LNCAP (cell line): Measurements from ENCODE around the gene SIX5.

Source experiments
- TF ChIP-seq, protein P1 (sequence below): fragments of 450-650 bp; IDR thresholded peaks from 2 replicates; pipeline ENCODE4 v1.5.1; 2017; ENCODE audit warnings: mild to moderate bottlenecking

The SIX5 gene

GRCh38 chr19:45764945-45765701 lies 3.9 kb downstream of the SIX5 start:
- TF ChIP-seq, protein P1, sequence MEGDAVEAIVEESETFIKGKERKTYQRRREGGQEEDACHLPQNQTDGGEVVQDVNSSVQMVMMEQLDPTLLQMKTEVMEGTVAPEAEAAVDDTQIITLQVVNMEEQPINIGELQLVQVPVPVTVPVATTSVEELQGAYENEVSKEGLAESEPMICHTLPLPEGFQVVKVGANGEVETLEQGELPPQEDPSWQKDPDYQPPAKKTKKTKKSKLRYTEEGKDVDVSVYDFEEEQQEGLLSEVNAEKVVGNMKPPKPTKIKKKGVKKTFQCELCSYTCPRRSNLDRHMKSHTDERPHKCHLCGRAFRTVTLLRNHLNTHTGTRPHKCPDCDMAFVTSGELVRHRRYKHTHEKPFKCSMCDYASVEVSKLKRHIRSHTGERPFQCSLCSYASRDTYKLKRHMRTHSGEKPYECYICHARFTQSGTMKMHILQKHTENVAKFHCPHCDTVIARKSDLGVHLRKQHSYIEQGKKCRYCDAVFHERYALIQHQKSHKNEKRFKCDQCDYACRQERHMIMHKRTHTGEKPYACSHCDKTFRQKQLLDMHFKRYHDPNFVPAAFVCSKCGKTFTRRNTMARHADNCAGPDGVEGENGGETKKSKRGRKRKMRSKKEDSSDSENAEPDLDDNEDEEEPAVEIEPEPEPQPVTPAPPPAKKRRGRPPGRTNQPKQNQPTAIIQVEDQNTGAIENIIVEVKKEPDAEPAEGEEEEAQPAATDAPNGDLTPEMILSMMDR: no peak

- TF ChIP-seq, protein P1: no peak
Observed at GRCh38 chr19:45764475-45764874, 4.6 kb downstream of the SIX5 start.

DNA sequence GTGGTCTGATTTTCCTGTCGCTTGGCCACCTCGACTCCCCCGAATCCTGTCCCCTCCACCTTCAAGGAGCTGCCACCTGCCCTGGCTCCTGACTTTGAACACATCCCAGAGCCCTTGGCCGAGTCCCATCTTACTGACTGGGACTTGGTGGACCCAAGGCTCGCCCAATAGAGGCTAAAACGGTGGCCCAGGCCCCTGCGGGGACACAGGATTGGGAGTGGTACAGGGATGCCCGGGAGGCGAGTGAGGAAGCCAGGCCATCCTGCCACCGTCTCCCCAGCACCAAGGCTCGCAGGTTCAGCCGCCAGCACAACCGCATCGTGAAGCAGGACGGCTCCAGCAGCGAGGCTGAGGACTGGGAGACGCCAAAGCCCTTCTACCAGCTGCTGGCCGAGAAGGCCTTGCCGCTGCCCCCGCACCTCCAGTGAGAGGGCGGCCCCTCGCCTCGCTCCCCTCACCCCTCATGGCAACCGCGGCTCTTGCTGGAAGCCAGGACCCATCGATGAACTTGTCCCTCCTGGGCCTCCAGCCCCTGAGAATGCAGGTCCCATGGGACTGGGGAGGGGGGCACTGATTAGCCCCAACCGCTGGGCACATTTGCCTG lies 5.3 kb downstream of the SIX5 start:
- TF ChIP-seq, protein P1: no peak

DNA sequence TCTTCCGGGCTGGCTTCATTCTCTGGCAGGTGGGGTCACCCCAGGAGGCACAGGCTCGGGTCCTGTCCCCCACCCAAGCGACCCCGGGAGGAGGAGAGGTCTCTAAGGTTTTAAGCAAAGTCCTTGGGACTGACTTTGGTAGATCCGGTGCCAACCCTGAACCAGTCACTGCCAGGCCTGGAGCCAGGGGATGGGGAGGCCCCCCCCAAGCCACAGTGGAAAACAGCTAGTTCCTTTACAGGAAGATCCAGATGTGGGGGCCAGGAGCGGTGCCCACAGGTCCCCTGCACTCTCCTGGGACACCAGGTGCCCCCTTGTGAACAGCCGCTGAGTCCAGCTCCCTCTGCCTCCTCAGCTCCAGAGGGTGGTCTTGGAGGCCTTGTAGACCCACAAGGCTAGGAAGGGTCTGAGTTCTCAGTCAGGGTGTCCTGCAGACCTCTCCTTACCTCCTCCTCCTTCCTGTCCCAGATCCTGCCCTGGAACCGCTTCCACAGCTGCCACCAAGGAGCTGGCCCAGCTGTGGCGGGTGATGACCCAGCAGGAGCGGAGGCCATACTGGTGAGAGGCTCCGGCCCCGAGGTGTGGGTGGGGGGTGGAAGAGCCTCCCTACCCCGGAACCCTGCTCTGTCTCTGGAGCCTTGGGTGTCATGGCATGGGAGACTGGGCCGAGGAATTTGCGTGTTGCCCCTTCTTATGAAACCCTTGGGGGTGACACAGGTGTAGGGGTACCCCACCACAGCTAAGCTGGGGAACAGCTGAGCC lies 6.0 kb downstream of the SIX5 start:
- TF ChIP-seq, protein P1: no peak

- TF ChIP-seq, protein P1: no peak
Observed at GRCh38 chr19:45761714-45762113, 7.3 kb downstream of the SIX5 start.

GRCh38 chr19:45758921-45759320 lies 10.1 kb downstream of the SIX5 start:
- TF ChIP-seq, protein P1: no peak

GRCh38 chr19:45757695-45758094 lies 11.4 kb downstream of the SIX5 start:
- TF ChIP-seq, protein P1: no peak
